HepG2 (cell line): Measurements from ENCODE around the gene RHOT2.

ENCODE experiments used
- CTCF ChIP-seq: sonication (generic); formaldehyde crosslinking; IDR thresholded peaks from 2 replicates; pipeline ENCODE4 v1.5.0; 2020; ENCODE audit warnings: mild to moderate bottlenecking, missing genetic modification reagents, moderate library complexity
- MYC ChIP-seq: sonication (generic); formaldehyde crosslinking; IDR thresholded peaks from 2 replicates; pipeline ENCODE4 v1.9.0; 2021; ENCODE audit warnings: missing genetic modification reagents, borderline replicate concordance
- SALL2 ChIP-seq: sonication (generic); formaldehyde crosslinking; IDR thresholded peaks from 2 replicates; pipeline ENCODE4 v1.8.1; 2023; ENCODE audit warnings: mild to moderate bottlenecking, missing genetic modification reagents, inconsistent platforms
- SRSF1 ChIP-seq: fragments of 200-400 bp; formaldehyde crosslinking; optimal IDR thresholded peaks from 2 replicates; pipeline ENCODE3; 2017; ENCODE audit warnings: mild to moderate bottlenecking, low read depth, low read length, moderate library complexity
- XRCC5 ChIP-seq: fragments of 200-400 bp; formaldehyde crosslinking; optimal IDR thresholded peaks from 2 replicates; pipeline ENCODE3; 2017; ENCODE audit warnings: mild to moderate bottlenecking, low read length
- ZKSCAN5 ChIP-seq: sonication (generic); formaldehyde crosslinking; IDR thresholded peaks from 2 replicates; pipeline ENCODE4 v1.5.1; 2020; ENCODE audit warnings: mild to moderate bottlenecking, missing genetic modification reagents
- ZNF234 ChIP-seq: sonication (generic); formaldehyde crosslinking; conservative IDR thresholded peaks from 2 replicates; pipeline ENCODE4 v1.5.1; 2020; ENCODE audit warnings: mild to moderate bottlenecking, missing genetic modification reagents

- TF ChIP-seq ZKSCAN5 (CRISPR knock-in tag): no peak
- peak; percentile 45; the same call in 1 of the 2 replicates for TF ChIP-seq CTCF (CRISPR knock-in tag)
- peak; percentile 15 for TF ChIP-seq SRSF1
- TF ChIP-seq SALL2 (CRISPR knock-in tag): no peak; the same call in 1 of the 2 replicates
- TF ChIP-seq ZNF234 (CRISPR knock-in tag): no peak
- TF ChIP-seq MYC: peak; percentile 61
- TF ChIP-seq XRCC5: peak; percentile 30
Measured at GRCh38 chr16:678858-679813, 11.2 kb downstream of the RHOT2 start.
